T-cell (primary cell): ENCODE data around the gene C17orf114.

ENCODE experiments used
- ATAC-seq, 4 experiments: fragments of 200-7000 bp in 3 of 4; fragments of 150-1000 bp in 1 of 4; cut with Tn5 transposase; replicated peaks in 1 of 4; 1 replicate in 3 of 4; 2 replicates in 1 of 4; pipeline ENCODE4 v1.10.0; 2021; ENCODE audit warnings: moderate library complexity in 3 of 4, mild to moderate bottlenecking in 2 of 4, moderate number of reproducible peaks in 1 of 4
- CTCF ChIA-PET, 2 donors: fragments of 300-600 bp; sonication (Branson Sonifier 250); formaldehyde crosslinking; loops; one replicate each; lab custom pipeline; 2022; ENCODE audit warnings: antibody characterized with exemption in 2 of 2; lab: Charles Lee
- POLR2A ChIA-PET, 2 donors: fragments of 300-600 bp; sonication (Branson Sonifier 250); formaldehyde crosslinking; loops; one replicate each; lab custom pipeline; 2022; ENCODE audit warnings: antibody characterized with exemption in 2 of 2; lab: Charles Lee
- DNase-seq, 35 experiments: peaks; one replicate each; pipeline versions ENCODE4 v3.0.0 to v3.0.0-alpha.2; 2013 to 2023
- H3K27ac ChIP-seq: one replicate; pipeline ENCODE4 v1.5.1; 2013; ENCODE audit warnings: low read length
- H3K27me3 ChIP-seq, 2 experiments: replicated peaks in 1 of 2; 1 replicate in 1 of 2; 2 replicates in 1 of 2; pipeline versions ENCODE4 v1.6.1 to v1.7.0; 2013; ENCODE audit warnings: low read length in 1 of 2, mixed read lengths in 1 of 2; ENCODE audit not compliant: control insufficient read depth in 2 of 2, insufficient read depth in 2 of 2; ENCODE audit errors: extremely low read depth in 1 of 2
- H3K36me3 ChIP-seq, 2 donors: 1 replicate in 1 of 2; 2 replicates in 1 of 2; pipeline versions ENCODE4 v1.6.1 to v1.7.0; 2013; ENCODE audit warnings: low read length in 1 of 2; ENCODE audit not compliant: control insufficient read depth in 2 of 2, insufficient read depth in 1 of 2; ENCODE audit errors: extremely low read depth in 1 of 2
- H3K4me1 ChIP-seq, 2 experiments: 1 replicate in 1 of 2; 2 replicates in 1 of 2; pipeline versions ENCODE4 v1.6.1 to v1.7.0; 2013; ENCODE audit warnings: low read length in 2 of 2, mixed read lengths in 1 of 2; ENCODE audit not compliant: insufficient read depth in 2 of 2, control insufficient read depth in 1 of 2; ENCODE audit errors: extremely low read depth in 1 of 2
- H3K4me3 ChIP-seq, 2 donors: 1 replicate in 1 of 2; 2 replicates in 1 of 2; pipeline versions ENCODE4 v1.5.1 to v1.7.0; 2013; ENCODE audit warnings: mild to moderate bottlenecking in 2 of 2, low read length in 1 of 2, moderate library complexity in 1 of 2; ENCODE audit not compliant: control insufficient read depth in 1 of 2; ENCODE audit errors: extremely low read depth in 1 of 2
- H3K9me3 ChIP-seq: 2 replicates; pipeline ENCODE4 v1.7.0; 2013
- H3K27ac Mint-ChIP-seq, 2 donors: one replicate each; pipeline ENCODE4 v1.8.0; 2020 to 2021; ENCODE audit warnings: mild to moderate bottlenecking in 2 of 2, mixed read lengths in 2 of 2
- H3K27me3 Mint-ChIP-seq, 2 donors: one replicate each; pipeline ENCODE4 v1.8.0; 2021 to 2022; ENCODE audit warnings: mixed read lengths in 2 of 2
- H3K36me3 Mint-ChIP-seq: one replicate; pipeline ENCODE4 v1.8.0; 2021; ENCODE audit warnings: mixed read lengths
- H3K4me1 Mint-ChIP-seq, 3 donors: one replicate each; pipeline ENCODE4 v1.8.0; 2020 to 2022; ENCODE audit warnings: mixed read lengths in 3 of 3, mild to moderate bottlenecking in 1 of 3
- H3K4me3 Mint-ChIP-seq, 3 donors: one replicate each; pipeline ENCODE4 v1.8.0; 2020 to 2022; ENCODE audit warnings: mild to moderate bottlenecking in 3 of 3, mixed read lengths in 3 of 3, moderate library complexity in 3 of 3
- H3K9me3 Mint-ChIP-seq, 3 donors: one replicate each; pipeline ENCODE4 v1.8.0; 2020 to 2022; ENCODE audit warnings: mixed read lengths in 3 of 3
- WGBS: methylation state at CpG from one replicate; pipeline ENCODE4 v1.1.5; 2013; ENCODE audit warnings: missing lambda C conversion rate; ENCODE audit not compliant: insufficient coverage; 5-methylcytosine and 5-hydroxymethylcytosine counted together

The C17orf114 gene

DNA sequence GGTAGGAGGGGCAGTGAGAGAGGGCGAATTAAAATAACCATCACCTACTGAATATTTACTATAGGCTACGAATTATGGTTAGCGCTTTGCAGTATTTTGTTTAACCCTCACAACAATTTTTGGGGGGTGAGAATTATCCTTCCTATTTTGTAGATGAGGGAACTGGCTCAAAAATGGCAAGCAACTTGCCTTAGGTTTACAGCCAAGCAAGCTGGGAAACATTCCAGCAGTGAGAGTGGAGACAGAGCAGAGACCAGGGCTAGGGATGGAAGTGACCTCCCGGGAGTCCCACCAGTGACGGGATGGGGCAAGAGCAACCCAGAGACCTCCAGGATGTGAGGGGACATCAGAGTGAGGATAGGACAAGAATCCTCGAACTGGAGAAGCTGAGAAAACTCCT, 15.6 kb downstream of the C17orf114 start:
- no peak overlapping the region for H3K27ac ChIP-seq
- no peaks in the 10 kb centered on the region for H3K36me3 ChIP-seq
- WGBS: no CpG with 5 or more reads among the region's 6 CpGs
- Mint-ChIP-seq H3K9me3 (no peaks in the 10 kb centered on the region), H3K36me3 (no peaks in the 10 kb centered on the region), H3K4me1 (peaks cover 24 to 34% (median 27%) of the 10 kb centered on the region in 3 donors), H3K4me3 (peak overlapping the region in 1 of 3 donors; percentile 59), H3K27me3 (peaks cover 35 to 60% of the 10 kb centered on the region in 2 donors), H3K27ac (no peak overlapping the region)
- ChIA-PET CTCF (no interaction called here), POLR2A (interaction anchor here in 1 of 2 donors (0.6 kb wide), 1 partner anchor 9 kb away, joined by 5 read pairs; no protein-coding TSS in a partner anchor)
- no peak for ATAC-seq
- peaks cover 13 to 76% of the 10 kb centered on the region in 2 experiments for H3K27me3 ChIP-seq
- no peak for DNase-seq
- no peaks in the 10 kb centered on the region for H3K9me3 ChIP-seq
- H3K4me1 ChIP-seq: peaks cover 8 to 37% of the 10 kb centered on the region in 2 experiments
- H3K4me3 ChIP-seq: no peak overlapping the region

GRCh38 chr17:4786106-4786511, 16.0 kb downstream of the C17orf114 start, which contains the start of gene VMO1:
VMO1 (minus strand) TSS chr17:4786364; CDS start chr17:4786352, 12 bp downstream.
- ATAC-seq (no peak), DNase-seq (peak in 1 of 35 experiments; percentile 19)
- Histone ChIP-seq H3K27ac (no peak within 1 kb of the TSS), H3K4me1 (peaks cover 8 to 36% of the 10 kb centered on the region in 2 experiments), H3K4me3 (no peak within 1 kb of the TSS), H3K36me3 (no peaks in the 10 kb centered on the region), H3K27me3 (peaks cover 13 to 80% of the 10 kb centered on the region in 2 experiments), H3K9me3 (no peaks in the 10 kb centered on the region)
- ChIA-PET CTCF (no interaction called here), POLR2A (interaction anchor here in 1 of 2 donors (0.6 kb wide), 1 partner anchor 9 kb away, joined by 5 read pairs; no protein-coding TSS in a partner anchor)
- WGBS: 9% methylated on average over 20 of the region's 24 CpGs
- no peaks in the 10 kb centered on the region for H3K36me3 Mint-ChIP-seq
- H3K9me3 Mint-ChIP-seq: no peaks in the 10 kb centered on the region
- no peak within 1 kb of the TSS for H3K27ac Mint-ChIP-seq
- peaks cover 35 to 62% of the 10 kb centered on the region in 2 donors for H3K27me3 Mint-ChIP-seq
- peak within 1 kb of the TSS in 1 of 3 donors; percentile 59 for H3K4me3 Mint-ChIP-seq
- H3K4me1 Mint-ChIP-seq: peaks cover 24 to 32% (median 27%) of the 10 kb centered on the region in 3 donors

DNA sequence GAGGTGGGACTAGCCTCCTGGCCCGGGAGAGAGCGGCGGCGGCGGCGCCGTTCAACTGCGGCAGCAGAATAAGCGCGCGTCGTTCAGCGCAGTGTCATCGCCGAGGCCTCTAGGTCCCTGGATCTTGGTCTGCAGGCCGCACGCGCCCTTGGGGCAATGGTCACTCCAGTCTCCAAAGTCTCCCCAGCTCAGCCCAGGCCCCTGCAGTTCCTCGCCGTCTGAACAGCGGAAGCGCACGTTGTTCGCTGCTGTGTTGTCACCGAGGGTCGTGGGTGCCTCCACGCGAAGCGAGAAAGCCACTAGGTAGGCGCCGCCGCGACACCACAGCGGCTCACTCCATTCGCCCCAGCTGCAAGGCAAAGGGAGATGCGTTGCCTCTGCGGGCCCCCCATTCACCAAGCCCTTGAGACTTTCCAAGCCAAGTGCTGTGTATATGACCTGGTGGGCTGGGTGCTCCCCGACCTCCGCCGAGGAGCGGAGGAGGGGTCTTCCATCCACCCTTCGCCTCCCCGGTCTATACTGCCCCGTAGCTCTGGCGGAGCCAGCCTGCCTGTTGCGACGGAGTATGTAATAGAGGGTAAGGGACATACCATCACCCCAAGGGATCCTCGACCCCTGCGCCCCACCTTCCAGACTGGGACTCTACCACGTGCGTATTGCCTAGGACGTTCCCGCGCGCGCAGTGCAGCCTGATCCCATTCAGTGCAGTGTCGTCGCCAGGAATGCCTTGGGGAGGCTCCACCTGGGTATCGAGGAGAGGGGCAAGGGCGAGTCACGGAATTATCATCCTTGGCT, 16.6 kb downstream of the C17orf114 start:
- H3K9me3 Mint-ChIP-seq: no peaks in the 10 kb centered on the region
- H3K36me3 Mint-ChIP-seq: no peaks in the 10 kb centered on the region
- H3K27me3 Mint-ChIP-seq: peaks cover 38 to 66% of the 10 kb centered on the region in 2 donors
- Histone ChIP-seq H3K9me3 (no peaks in the 10 kb centered on the region), H3K27ac (no peak overlapping the region), H3K4me3 (no peak overlapping the region), H3K36me3 (no peaks in the 10 kb centered on the region), H3K27me3 (peaks cover 13 to 86% of the 10 kb centered on the region in 2 experiments), H3K4me1 (peaks cover 5 to 30% of the 10 kb centered on the region in 2 experiments)
- H3K27ac Mint-ChIP-seq: no peak overlapping the region
- DNase-seq (peak in 2 of 35 experiments; percentile 30), ATAC-seq (no peak)
- H3K4me3 Mint-ChIP-seq: peak overlapping the region in 1 of 3 donors; percentile 59
- 9% methylated on average over 52 of the region's 61 CpGs for WGBS
- POLR2A ChIA-PET: no interaction called here
- H3K4me1 Mint-ChIP-seq: peaks cover 18 to 27% (median 23%) of the 10 kb centered on the region in 3 donors
- CTCF ChIA-PET: no interaction called here

DNA sequence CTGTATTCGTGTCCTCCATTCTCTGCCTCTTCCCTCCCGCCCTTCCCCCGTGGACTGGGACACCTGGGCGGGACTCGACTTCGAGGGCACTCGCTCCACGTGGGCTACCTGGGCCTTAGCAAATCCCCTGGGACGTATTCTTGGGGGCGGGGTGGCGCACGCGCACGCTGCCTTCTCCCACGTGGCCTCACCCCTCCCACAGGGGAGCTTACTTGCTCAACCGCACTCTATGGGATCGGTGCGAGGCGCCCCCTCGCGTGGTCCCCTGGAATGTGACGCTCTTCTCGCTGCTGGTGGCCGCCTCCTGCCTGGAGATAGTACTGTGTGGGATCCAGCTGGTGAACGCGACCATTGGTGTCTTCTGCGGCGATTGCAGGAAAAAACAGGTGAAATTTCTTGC, 19.5 kb downstream of the C17orf114 start:
- H3K36me3 Mint-ChIP-seq: no peaks in the 10 kb centered on the region
- WGBS: 39% methylated on average over 17 of the region's 28 CpGs
- ChIA-PET POLR2A (interaction anchor here in 1 of 2 donors (1.1 kb wide), 1 partner anchor 13 kb away, joined by 8 read pairs; the partner anchor contains the start of gene PSMB6), CTCF (no interaction called here)
- peaks cover 37 to 78% of the 10 kb centered on the region in 2 donors for H3K27me3 Mint-ChIP-seq
- H3K4me3 Mint-ChIP-seq: no peak overlapping the region
- no peaks in the 10 kb centered on the region for H3K9me3 ChIP-seq
- peaks cover 15 to 22% (median 18%) of the 10 kb centered on the region in 3 donors for H3K4me1 Mint-ChIP-seq
- no peaks in the 10 kb centered on the region for H3K36me3 ChIP-seq
- H3K4me3 ChIP-seq: no peak overlapping the region
- DNase-seq (no peak), ATAC-seq (peak in 1 of 4 experiments; percentile 18)
- no peak overlapping the region for H3K27ac ChIP-seq
- H3K27me3 ChIP-seq: peaks cover 10 to 77% of the 10 kb centered on the region in 2 experiments
- H3K9me3 Mint-ChIP-seq: no peaks in the 10 kb centered on the region
- no peak overlapping the region for H3K27ac Mint-ChIP-seq
- H3K4me1 ChIP-seq: peaks cover 0 to 16% of the 10 kb centered on the region in 2 experiments

- POLR2A ChIA-PET: no interaction called here
- H3K4me1 Mint-ChIP-seq: peaks cover 4 to 5% (median 5%) of the 10 kb centered on the region in 3 donors
- CTCF ChIA-PET: interaction anchor here in 1 of 2 donors (0.5 kb wide), 1 partner anchor 391 kb away, joined by 3 read pairs; no protein-coding TSS in a partner anchor
- H3K36me3 Mint-ChIP-seq: no peaks in the 10 kb centered on the region
- H3K9me3 ChIP-seq: no peaks in the 10 kb centered on the region
- H3K36me3 ChIP-seq: no peaks in the 10 kb centered on the region
- H3K27ac Mint-ChIP-seq: no peak overlapping the region
- H3K9me3 Mint-ChIP-seq: no peaks in the 10 kb centered on the region
- H3K4me3 Mint-ChIP-seq: no peak overlapping the region
- no peak overlapping the region for H3K27ac ChIP-seq
- H3K27me3 Mint-ChIP-seq: peaks cover 20 to 58% of the 10 kb centered on the region in 2 donors
- DNase-seq: no peak
- peaks cover 6 to 55% of the 10 kb centered on the region in 2 experiments for H3K27me3 ChIP-seq
- no peak for ATAC-seq
- peaks cover 0 to 6% of the 10 kb centered on the region in 2 experiments for H3K4me1 ChIP-seq
- no peak overlapping the region for H3K4me3 ChIP-seq
- WGBS: 55% methylated on average over 3 of the region's 11 CpGs
Measured at GRCh38 chr17:4780325-4780955, 21.7 kb downstream of the C17orf114 start.
